AG10803 (cell line): ENCODE data around the gene MRPL10.

Source experiments
- DNase-seq: peaks from one replicate; pipeline ENCODE4 v3.0.0; 2010; ENCODE audit warnings: low read depth
- H3K4me3 ChIP-seq: 2 replicates; pipeline ENCODE4 v1.5.1; 2011; ENCODE audit warnings: mild to moderate bottlenecking, low read length, control low read depth
- TF ChIP-seq, protein P1 (sequence below): conservative IDR thresholded peaks from 2 replicates; pipeline ENCODE4 v1.5.1; 2011; ENCODE audit warnings: mild to moderate bottlenecking, low read length, control low read depth, inconsistent platforms

Gene MRPL10

DNA sequence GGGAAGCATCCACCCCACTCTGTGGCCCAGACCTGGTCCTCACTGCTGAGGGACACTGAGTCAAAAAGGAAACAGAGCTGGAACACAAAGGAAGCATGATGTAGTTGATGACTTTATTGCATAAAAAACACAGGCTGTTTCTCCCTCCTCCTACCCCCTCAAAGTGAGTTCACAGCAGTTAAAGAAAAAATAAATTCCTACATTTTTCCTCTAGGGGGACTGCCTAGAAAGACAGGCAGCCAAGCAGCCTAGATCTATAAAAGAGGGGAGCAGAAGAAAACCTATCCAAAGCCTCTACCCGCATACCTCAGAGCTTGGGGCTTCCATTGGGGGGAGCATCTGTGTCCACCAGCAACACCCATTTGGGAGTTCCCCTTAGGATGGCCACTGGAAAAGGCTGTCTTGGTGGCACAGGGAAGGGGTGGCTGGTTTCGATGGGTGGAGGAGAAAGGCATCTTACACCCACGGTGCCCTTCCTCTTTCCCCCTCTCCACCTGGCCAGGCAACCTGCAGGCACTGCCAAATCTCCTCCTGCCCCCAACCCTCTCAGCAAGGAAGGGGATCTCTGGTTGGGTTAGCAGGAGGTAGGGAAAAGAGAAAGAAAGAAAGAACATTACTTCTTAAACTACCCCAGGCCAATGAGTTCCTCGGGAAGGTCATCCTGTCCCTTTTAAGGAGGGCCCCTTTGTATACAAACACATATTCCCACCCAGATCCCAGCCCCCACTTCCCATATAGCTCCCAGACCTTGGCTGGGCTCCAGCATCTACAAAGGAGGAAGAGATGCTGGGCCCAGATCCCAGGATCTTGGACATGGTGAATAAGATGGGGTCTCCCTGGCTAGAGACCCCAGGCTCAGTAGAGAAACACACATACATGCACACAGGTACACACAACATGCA lies 13.7 kb upstream of the MRPL10 start:
- DNase-seq: peak; percentile 38

DNA sequence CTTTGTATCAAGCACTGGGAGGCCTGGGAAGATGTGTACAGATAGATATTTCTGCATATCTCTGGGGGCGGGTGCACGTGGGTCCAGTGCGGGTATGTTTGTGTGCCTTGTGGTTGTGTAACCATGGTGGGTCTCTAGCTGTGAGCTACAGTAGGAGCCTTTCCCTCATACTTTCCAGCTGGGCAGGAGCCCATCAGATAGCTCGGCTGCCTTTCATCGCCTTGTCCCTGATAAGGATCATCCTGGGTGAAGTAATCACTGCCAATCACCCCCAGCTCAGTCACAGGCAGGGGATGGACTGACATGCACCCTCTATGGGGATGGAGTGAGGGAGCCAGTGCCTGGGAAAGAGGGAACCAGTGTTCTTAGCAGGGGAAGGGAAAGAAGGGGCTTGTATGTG lies 12.9 kb upstream of the MRPL10 start:
- H3K4me3 ChIP-seq: no peak overlapping the region
- TF ChIP-seq, protein P1, sequence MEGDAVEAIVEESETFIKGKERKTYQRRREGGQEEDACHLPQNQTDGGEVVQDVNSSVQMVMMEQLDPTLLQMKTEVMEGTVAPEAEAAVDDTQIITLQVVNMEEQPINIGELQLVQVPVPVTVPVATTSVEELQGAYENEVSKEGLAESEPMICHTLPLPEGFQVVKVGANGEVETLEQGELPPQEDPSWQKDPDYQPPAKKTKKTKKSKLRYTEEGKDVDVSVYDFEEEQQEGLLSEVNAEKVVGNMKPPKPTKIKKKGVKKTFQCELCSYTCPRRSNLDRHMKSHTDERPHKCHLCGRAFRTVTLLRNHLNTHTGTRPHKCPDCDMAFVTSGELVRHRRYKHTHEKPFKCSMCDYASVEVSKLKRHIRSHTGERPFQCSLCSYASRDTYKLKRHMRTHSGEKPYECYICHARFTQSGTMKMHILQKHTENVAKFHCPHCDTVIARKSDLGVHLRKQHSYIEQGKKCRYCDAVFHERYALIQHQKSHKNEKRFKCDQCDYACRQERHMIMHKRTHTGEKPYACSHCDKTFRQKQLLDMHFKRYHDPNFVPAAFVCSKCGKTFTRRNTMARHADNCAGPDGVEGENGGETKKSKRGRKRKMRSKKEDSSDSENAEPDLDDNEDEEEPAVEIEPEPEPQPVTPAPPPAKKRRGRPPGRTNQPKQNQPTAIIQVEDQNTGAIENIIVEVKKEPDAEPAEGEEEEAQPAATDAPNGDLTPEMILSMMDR: no peak
- DNase-seq: no peak

More for the DNA sequence above, 13.7 kb upstream of the MRPL10 start:
- TF ChIP-seq, protein P1: peak; percentile 56
- H3K4me3 ChIP-seq: no peak overlapping the region

DNA sequence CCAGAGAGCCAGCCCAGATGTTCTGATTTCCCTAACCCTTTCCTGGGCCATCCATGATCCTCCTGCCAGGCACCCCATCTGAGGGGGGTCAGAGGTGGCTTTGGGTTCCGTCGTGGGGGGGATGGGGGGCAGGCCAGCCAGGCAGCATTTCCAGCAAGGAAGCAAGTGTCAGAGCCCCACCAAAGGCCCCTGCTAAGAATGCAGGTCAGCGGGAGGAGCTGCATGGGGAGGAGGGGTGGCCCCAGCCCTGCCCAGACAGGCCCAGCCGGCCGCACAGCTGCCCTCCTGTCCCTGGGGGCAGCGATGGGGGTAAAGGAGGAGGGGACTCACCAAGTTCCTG lies 12.0 kb upstream of the MRPL10 start:
- H3K4me3 ChIP-seq: no peak overlapping the region
- DNase-seq: no peak
- TF ChIP-seq, protein P1: no peak

DNA sequence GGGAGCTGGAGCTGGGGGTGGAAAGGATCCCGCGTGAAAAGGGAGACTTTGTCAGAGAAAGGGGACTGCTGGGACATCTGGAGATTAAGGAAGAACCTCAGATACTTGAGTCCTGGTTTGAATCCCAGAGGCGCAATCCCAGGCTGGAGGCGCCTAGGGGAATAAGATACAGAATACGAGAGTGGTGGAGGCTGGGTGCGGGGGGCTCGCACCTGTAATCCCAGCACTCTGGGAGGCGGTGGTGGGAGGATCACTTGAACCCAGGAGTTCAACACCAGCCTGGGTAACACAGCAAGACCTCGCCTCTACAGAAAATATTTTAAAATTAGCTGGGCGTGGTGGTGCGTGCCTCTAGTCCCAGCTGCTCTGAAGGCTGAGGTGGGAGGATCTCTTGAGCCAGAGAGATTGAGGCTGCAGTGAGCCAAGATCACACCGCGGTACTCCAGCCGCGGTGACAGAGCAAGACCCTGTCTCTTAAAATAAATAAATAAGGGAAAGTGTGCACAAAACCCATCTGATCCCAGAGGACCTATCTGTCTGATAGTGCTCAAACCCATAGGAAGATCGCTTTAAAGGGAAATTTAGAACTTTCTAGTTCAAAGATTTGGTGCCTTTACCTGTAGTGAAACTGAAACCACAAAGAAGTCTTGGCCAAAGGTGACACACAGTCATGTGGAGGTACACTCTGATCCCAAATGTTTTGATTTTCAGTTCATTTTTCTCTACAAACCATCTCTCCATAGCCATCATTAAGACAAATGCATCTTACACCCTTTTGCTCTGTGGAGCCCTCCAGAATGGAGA lies 10.3 kb upstream of the MRPL10 start:
- peak overlapping the region; percentile 93 for H3K4me3 ChIP-seq
- no peak for DNase-seq
- TF ChIP-seq, protein P1: no peak

DNA sequence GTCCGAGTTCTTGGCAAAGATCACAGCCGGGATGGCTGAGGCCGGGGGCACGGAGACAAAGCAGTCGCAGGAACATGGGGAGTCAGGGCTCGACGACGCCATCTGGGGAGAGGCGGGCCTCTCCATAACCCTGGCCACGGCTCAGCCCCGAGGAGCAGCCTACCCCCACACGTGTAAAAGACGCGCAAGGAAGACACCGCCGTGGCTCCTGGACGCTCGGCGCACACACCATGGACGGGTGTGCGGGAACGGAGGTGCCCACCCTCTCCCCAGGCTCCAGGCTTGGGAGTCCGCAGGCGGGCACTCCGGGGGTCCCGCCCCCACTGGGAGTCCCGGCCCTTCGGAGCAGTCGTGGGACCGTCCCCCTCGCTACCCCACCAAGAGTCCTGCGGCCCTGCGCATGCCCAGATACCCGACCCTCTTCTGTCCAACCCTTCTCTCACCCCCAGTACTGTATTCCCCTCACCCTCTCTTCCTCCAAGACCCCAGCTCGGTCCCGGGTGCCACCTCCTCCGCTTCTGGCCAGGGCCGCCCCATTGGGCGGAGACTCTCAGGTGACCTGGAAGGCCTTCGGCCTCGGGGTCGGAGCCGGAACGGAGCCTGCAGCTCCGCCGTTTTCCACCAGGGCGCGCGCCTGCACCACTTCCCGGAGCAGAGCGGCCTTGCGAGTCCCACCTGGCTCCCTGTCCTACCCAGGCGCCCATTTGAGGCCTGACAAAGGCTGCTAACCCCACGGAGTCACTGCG lies 9.6 kb upstream of the MRPL10 start, which contains the start of gene SCRN2:
TSS of gene SCRN2 (minus strand) at position 532 of the 746 bp plus-strand sequence. CDS start at position 102, 430 bp downstream.
- H3K4me3 ChIP-seq: peak within 1 kb of the TSS; percentile 93
- TF ChIP-seq, protein P1: peak; percentile 84
- DNase-seq: peak; percentile 78

DNA sequence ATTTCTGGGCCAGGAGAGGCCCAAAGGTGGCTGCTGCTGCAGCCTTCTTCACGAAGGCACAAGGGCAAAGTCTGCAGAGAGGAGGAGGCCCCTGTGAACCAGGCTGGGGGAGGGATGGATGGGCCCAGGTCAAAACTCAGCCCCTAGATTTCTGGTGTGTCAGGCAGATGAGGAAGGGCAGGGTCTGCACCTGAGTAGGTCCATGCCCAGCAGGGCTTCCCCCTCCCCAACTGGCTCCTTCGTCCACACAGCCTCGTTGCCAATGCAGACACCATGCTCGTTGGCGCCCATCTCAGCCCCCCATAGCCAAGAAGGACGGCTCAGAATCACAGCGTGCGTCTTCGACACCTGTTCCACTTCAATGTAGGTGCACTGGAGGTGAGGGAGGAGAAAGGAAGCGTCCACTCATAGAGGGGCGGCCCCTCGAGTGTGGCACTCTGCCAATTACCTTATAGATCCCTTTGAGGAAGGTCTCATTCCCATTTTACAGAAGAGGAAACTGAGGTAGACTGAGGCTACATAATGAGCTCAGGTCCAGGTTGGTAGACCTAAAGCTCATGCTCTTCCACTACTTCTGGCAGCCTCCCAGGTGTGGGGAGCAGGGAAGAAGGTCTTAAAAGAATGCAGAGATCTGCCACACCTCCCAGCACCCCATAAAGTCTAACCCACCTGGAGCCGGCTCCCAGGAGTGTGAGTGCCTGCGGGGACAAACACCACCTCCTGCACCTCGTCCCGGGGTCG lies 8.8 kb upstream of the MRPL10 start:
- no peak for DNase-seq
- peak overlapping the region; percentile 93 for H3K4me3 ChIP-seq
- TF ChIP-seq, protein P1: no peak
